Erythroblast (primary cell): Measurements from ENCODE around the gene SH3D19.
"Not testable (repeated sequence)": the region's sequence is repeated elsewhere in the genome, so short reads cannot be mapped to it uniquely, and the experiment has no call there.

Experiments used
- DNase-seq, 2 experiments: peaks; one replicate each; lab custom pipeline; 2025; lab: John Stamatoyannopoulos, UW
- GATA1 ChIP-seq: IDR thresholded peaks from 2 replicates; pipeline ENCODE4 v1.6.1; 2011; ENCODE audit warnings: low read depth, mild to moderate bottlenecking, control low read depth, low read length, moderate library complexity
- POLR2A ChIP-seq: IDR thresholded peaks from 2 replicates; pipeline ENCODE4 v1.6.1; 2011; ENCODE audit warnings: mild to moderate bottlenecking, low read length

The SH3D19 gene

GRCh38 chr4:151284534-151285245 is 40.7 kb downstream of the SH3D19 start:
- no peak for TF ChIP-seq POLR2A
- DNase-seq, result no peak

GRCh38 chr4:151276787-151277562 is 48.4 kb downstream of the SH3D19 start, which contains the start of gene PRSS48:
Gene PRSS48, plus strand, starts transcription at chr4:151277161. Its CDS starts 12 bp downstream, at chr4:151277173.
- TF ChIP-seq GATA1, result no peak
- no peak for TF ChIP-seq POLR2A
- DNase-seq, result peak; percentile 29 to 65

DNA sequence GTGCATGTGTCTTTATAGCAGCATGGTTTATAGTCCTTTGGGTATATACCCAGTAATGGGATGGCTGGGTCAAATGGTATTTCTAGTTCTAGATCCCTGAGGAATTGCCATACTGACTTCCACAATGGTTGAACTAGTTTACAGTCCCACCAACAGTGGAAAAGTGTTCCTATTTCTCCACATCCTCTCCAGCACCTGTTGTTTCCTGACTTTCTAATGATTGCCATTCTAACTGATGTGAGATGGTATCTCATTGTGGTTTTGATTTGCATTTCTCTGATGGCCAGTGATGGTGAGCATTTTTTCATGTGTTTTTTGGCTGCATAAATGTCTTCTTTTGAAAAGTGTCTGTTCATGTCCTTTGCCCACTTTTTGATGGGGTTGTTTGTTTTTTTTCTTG is 56.5 kb downstream of the SH3D19 start:
- DNase-seq, result not testable (repeated sequence)

- TF ChIP-seq GATA1 (no peak), POLR2A (no peak)
These were observed 57.4 kb downstream of the SH3D19 start for GRCh38 chr4:151267822-151268535.

DNA sequence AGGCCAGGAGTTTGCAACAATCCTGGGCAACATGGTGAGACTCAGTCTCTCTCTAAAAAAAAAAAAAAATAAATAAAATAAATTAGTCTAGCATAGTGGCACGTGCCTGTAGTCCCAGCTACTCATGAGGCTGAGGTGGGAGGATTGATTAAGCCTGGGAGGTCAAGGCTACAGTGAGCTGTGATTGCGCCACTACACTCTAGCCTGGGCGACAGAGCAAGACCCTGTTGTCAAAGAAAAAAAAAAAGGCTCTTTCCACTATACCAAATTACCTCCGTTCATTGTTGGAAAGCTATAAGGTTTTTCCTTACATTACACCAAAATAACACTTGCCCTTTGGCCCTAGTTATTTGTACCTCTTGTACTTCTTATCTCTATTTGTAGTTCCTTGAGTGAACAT is 58.3 kb downstream of the SH3D19 start:
- DNase-seq, result no peak
- TF ChIP-seq GATA1, result no peak
- no peak for TF ChIP-seq POLR2A

More at GRCh38 chr4:151267822-151268535, 57.4 kb downstream of the SH3D19 start:
- DNase-seq, result no peak

DNA sequence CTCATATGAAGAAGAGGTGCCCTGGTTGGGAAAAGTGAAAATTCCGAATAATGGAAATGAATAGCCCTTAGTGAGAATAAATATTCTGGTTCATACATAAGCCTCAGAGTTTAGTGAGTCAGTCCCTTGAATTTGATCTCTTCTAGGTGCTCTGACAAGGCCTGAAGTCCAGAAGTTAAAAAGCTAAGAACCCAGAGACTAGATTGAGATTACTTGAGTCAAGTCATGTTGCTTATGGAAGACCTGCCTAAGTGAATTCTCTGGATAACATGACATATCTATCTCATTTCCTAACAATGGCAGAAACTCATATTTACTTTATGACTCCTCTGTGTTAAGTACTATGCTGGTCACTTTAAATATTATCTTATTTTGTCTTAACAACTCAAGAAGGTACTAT is 58.9 kb downstream of the SH3D19 start:
- DNase-seq, result no peak
- no peak for TF ChIP-seq POLR2A
- TF ChIP-seq GATA1, result no peak

DNA sequence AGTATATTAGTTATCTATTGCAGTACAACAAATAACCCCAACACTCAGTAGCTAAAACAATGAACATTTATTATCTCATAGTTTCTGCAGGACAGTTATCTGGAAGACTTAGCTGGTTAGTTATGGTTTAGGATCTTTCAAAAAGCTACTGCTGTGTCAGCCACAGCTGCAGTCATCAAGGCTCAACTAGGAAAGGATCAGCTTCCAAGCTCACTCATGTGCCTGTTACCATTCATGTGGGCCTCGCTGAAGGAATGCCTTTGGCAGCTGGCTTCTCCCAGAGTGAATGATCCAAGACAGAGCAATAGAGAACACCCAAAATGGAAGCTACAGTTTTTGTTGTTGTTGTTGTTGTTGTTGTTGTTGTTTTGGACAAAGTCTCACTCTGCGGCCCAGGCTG is 62.0 kb downstream of the SH3D19 start:
- DNase-seq, result no peak
- no peak for TF ChIP-seq GATA1
- TF ChIP-seq POLR2A, result no peak

DNA sequence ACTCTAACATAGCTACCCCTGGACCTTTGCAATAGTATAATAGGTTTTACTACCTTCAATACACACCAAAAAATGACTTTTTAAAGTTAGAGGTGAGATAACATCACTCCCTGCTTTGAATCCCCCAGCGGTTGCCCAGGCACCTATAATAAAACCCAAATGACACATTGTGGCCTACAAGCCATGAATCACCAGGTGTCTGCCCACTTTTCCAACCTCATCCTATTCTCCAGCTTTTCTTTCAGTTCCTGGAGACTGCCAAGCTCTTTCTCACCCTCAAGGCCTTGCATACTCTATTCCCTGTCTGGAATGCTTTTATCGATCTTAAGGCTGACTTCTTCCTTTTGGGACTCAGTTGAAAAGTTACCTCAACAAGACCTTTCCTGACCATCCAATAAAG is 64.9 kb downstream of the SH3D19 start:
- no peak for DNase-seq
- TF ChIP-seq GATA1, result no peak
- TF ChIP-seq POLR2A, result no peak

- DNase-seq, result no peak
- no peak for TF ChIP-seq GATA1
- TF ChIP-seq POLR2A, result no peak
These were observed 65.7 kb downstream of the SH3D19 start for GRCh38 chr4:151259752-151260151.

DNA sequence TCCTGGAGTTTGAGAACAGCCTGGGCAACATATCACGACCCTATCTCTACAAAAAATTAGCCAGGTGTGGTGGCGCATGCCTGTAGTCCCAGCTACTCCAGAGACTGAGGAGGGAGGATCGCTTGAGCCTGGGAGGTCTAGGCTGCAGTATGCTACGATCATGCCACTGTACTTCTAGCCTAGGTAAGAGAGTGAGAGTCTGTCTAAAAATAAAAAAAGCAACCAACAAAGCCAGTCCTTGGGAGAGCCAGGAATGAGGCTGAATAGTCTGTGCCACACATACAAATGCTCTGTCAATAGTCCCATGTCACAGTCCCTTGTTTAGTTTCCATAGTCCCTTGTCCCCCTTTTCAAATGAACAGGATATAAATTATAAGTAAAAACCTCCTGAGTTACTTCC is 67.7 kb downstream of the SH3D19 start:
- no peak for DNase-seq
- no peak for TF ChIP-seq GATA1
- no peak for TF ChIP-seq POLR2A

DNA sequence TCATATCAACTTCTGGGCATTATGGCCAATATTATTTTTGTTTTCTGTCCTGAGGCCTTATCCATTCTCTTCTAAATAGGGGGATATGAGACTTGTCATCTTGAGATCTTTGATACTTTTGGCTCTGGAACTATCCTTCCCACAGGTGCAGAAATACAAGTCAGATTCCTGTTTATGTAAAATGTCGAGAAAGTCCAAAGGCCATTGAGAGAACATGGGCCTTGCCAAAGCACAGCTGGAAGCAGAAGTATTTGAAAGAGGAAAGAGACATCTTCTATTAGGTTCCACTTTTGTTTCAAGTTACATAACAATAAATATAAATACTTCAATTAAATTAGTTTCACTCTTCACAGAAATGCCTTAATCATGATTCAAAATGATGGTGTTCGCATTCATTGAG is 69.3 kb downstream of the SH3D19 start:
- no peak for TF ChIP-seq GATA1
- no peak for TF ChIP-seq POLR2A
- no peak for DNase-seq

- DNase-seq, result not testable (repeated sequence)
These were observed 69.7 kb downstream of the SH3D19 start for GRCh38 chr4:151255680-151256079.

GRCh38 chr4:151255226-151255625 is 70.2 kb downstream of the SH3D19 start:
- not testable (repeated sequence) for DNase-seq

DNA sequence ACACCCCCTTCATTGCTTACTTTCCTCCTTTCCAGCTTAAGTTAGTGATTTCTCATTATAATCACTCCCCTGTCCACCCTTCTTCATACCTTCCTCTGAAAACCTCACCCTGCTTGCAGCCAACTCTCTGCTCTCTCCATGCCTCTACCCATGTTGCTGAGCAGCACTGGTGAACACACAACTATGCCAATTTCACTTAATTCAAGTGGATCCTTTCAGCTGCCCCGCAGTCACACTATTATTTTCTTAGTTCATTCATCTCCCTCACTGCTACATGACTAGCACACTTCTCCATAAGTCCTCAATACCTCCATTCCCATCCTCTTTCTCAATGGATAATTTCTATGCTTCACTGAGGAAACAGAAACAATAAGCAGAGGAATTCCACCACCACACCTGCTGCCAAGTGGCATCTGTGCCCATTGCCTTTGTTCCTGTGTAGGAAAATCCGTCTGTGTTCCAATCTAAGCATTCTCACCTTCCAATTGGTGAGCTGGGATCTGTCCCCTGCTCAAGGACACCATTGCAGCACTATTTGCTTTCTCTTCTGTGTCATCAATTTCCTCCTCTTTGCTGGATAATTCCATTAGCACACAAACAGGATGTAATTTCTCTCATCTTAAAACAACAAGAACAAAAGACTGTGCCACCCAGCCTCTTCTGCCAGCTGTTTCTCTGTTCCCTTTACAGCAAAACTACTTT is 73.7 kb downstream of the SH3D19 start:
- TF ChIP-seq GATA1, result no peak
- no peak for TF ChIP-seq POLR2A

More for the DNA sequence above, 73.7 kb downstream of the SH3D19 start:
- no peak for DNase-seq
